Measurements from ENCODE around the gene RAB22A. TPM values are rescaled to one million over a fixed set of nuclear protein-coding genes. Genes with fewer than 3 reads are reported as not detected.

Gene RAB22A
- polyA plus RNA-seq, 2 of the 4 experiments (the other 2 are of a cell fraction) = 7.3 to 13.2 TPM

DNA sequence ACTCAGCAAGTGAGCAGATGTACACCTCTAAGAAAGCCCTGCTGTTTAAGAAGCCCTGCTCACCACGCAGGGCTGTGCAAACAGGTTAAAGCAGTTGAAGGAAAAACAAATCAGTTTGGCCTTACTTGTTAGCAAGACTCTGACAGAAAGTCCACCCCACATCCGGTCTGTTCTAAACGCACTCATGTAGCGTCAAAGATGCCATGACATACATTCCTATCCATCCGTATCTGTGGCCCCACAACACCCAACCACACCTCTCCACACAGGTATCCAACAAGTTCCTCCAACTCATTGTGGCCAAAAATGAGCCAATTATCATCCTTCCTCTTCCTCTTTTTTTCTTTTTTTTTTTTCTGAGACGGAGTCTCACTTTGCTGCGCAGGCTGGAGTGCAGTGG lies 22.8 kb upstream of the RAB22A start:
- H3K4me1 ChIP-seq = no peaks in the 10 kb centered on the region
- no peak overlapping the region for H3K4me3 ChIP-seq
- DNase-seq (ENCODE audit: low read depth in 1 of 2, low spot score in 1 of 2) (no peak), ATAC-seq (no peak), FAIRE-seq (no peak)
- H3K9me3 ChIP-seq = no peaks in the 10 kb centered on the region
- no peak overlapping the region for H3K4me2 ChIP-seq
- ChIA-PET CTCF (interaction anchor here (0.6 to 1.0 kb wide), 2 partner anchors 1210 to 1698 kb away, joined by 3 read pairs; no protein-coding TSS in a partner anchor), POLR2A (no interaction called here)
- WGBS (ENCODE audit: missing lambda C conversion rate) = 97% methylated on average over 7 of the region's 7 CpGs
- no peak overlapping the region for H3K27ac ChIP-seq
- TF ChIP-seq JUN (IDR thresholded peaks at IDR 0.05) (no peak), CHD4 (IDR thresholded peaks at IDR 0.05; ENCODE audit: borderline replicate concordance) (no peak), GATA3 (IDR thresholded peaks at IDR 0.05; ENCODE audit: borderline replicate concordance) (no peak), ZSCAN20 (CRISPR knock-in tag; IDR thresholded peaks at IDR 0.05) (no peak), RAD21 (conservative IDR thresholded peaks at IDR 0.05 in 1 of 2, IDR thresholded peaks at IDR 0.05 in 1 of 2) (no peak)
- TF ChIP-seq, protein P1, sequence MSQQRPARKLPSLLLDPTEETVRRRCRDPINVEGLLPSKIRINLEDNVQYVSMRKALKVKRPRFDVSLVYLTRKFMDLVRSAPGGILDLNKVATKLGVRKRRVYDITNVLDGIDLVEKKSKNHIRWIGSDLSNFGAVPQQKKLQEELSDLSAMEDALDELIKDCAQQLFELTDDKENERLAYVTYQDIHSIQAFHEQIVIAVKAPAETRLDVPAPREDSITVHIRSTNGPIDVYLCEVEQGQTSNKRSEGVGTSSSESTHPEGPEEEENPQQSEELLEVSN (IDR thresholded peaks at IDR 0.05; ENCODE audit: borderline replicate concordance, low read depth) = no peak

DNA sequence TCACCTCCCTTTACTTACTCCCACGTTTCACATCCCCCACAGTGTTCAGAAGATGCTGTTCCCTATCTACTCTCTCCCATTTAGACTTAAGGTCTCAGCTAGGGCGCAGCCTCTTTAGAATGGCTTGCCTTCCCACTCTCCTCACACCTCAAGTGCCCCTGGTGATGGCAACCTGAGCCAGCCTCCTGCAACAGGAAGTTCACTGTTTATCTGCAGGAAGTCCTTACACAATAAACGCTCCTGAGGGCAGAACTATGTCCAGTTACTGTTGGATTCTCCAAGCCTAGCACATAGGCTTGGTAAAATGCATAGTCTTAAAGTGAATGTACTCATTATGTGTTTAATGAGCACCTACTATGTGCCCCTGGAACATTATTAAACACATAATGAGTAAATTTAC lies 21.9 kb upstream of the RAB22A start:
- DNase-seq (ENCODE audit: low read depth in 1 of 2, low spot score in 1 of 2) (no peak), ATAC-seq (no peak), FAIRE-seq (no peak)
- POLR2A ChIA-PET = no interaction called here
- no peaks in the 10 kb centered on the region for H3K9me3 ChIP-seq
- H3K4me3 ChIP-seq = no peak overlapping the region
- WGBS (ENCODE audit: missing lambda C conversion rate) = 89% methylated on average over 3 of the region's 3 CpGs
- no peak overlapping the region for H3K4me2 ChIP-seq
- TF ChIP-seq PHF8 (IDR thresholded peaks at IDR 0.05; ENCODE audit: borderline replicate concordance, low read depth) (no peak), JUN (IDR thresholded peaks at IDR 0.05) (no peak), KDM5A (IDR thresholded peaks at IDR 0.05) (no peak), EHMT2 (IDR thresholded peaks at IDR 0.05; ENCODE audit: low read depth) (no peak), NR3C1 (IDR thresholded peaks at IDR 0.05) (no peak), CHD4 (IDR thresholded peaks at IDR 0.05; ENCODE audit: borderline replicate concordance) (no peak), JUNB (IDR thresholded peaks at IDR 0.05) (no peak), CBX8 (IDR thresholded peaks at IDR 0.05) (no peak), FOSL2 (IDR thresholded peaks at IDR 0.05) (no peak), FOSL2 (CRISPR knock-in tag; IDR thresholded peaks at IDR 0.05) (no peak), CEBPB (IDR thresholded peaks at IDR 0.05) (no peak), POLR2AphosphoS2 (conservative IDR thresholded peaks at IDR 0.05; ENCODE audit: low read length) (no peak)
- TF ChIP-seq, protein P2, sequence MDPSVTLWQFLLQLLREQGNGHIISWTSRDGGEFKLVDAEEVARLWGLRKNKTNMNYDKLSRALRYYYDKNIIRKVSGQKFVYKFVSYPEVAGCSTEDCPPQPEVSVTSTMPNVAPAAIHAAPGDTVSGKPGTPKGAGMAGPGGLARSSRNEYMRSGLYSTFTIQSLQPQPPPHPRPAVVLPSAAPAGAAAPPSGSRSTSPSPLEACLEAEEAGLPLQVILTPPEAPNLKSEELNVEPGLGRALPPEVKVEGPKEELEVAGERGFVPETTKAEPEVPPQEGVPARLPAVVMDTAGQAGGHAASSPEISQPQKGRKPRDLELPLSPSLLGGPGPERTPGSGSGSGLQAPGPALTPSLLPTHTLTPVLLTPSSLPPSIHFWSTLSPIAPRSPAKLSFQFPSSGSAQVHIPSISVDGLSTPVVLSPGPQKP (IDR thresholded peaks at IDR 0.05; ENCODE audit: low read depth, low read length) = no peak
- no peaks in the 10 kb centered on the region for H3K4me1 ChIP-seq
- no peak overlapping the region for H3K27ac ChIP-seq
- CTCF ChIA-PET = interaction anchor here (0.9 kb wide), 1 partner anchor 30 kb away, joined by 3 read pairs; no protein-coding TSS in a partner anchor

DNA sequence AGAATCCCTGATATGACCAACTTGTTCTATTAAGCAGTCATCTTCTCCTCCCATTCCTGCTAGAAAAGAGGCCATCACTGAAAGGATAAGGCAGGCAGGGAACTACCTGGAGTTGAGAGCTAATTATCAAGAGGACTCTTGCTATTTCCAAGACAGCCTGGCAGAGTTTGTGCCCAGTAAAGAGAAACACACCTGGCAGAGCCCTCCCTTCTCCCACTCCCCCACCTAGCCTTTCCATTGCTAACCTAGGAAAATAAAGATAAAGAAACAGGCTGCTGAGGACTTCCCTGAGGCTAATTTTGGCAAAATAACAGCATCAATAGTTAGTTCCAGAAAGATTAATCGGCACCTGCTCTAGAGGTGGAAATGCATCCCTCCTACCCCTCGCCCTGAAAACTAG lies 20.4 kb upstream of the RAB22A start:
- CTCF ChIA-PET = interaction anchor here (1.0 to 1.3 kb wide), 2 partner anchors 13 to 550 kb away, joined by 3 to 4 read pairs; no protein-coding TSS in a partner anchor
- WGBS (ENCODE audit: missing lambda C conversion rate) = 98% methylated on average over 2 of the region's 2 CpGs
- no peak overlapping the region for H3K27ac ChIP-seq
- no peaks in the 10 kb centered on the region for H3K4me1 ChIP-seq
- no peak overlapping the region for H3K4me3 ChIP-seq
- POLR2A ChIA-PET = no interaction called here
- ATAC-seq = no peak
- DNase-seq (ENCODE audit: low read depth in 1 of 2, low spot score in 1 of 2) = no peak
- FAIRE-seq = no peak
- TF ChIP-seq POLR2AphosphoS2 (conservative IDR thresholded peaks at IDR 0.05; ENCODE audit: low read length) = no peak
- TF ChIP-seq HOXB13 (CRISPR knock-in tag; IDR thresholded peaks at IDR 0.05; ENCODE audit: low read depth) = no peak
- no peak overlapping the region for H3K4me2 ChIP-seq
- no peaks in the 10 kb centered on the region for H3K9me3 ChIP-seq

DNA sequence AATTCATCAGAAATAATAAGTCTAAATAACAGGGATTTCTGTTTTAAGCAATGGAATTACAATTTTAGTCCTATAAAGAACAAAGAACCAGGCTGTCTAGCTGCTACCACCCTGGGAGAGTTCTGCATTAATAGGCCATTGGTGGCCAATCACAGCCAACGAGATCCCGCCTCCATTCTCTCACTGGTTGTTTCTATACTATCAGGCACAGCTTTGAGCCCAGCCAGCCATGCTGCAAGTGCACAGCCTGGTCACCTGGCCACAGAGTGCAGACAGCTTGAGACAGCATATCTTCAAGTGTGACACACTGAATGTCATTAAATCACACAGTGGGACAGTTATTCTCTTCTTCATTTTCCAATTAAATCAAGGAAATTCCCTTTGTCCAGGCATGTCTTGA lies 16.1 kb upstream of the RAB22A start:
- FAIRE-seq (no peak), DNase-seq (ENCODE audit: low read depth in 1 of 2, low spot score in 1 of 2) (peak in 1 of 2 experiments; percentile 18), ATAC-seq (peak; percentile 43 to 69; a peak in 3 of 6 replicates)
- H3K4me3 ChIP-seq = no peak overlapping the region
- CTCF ChIA-PET = interaction anchor here (1.2 kb wide), 1 partner anchor 56 kb away, joined by 4 read pairs; no protein-coding TSS in a partner anchor
- no peak for TF ChIP-seq CHD4 (IDR thresholded peaks at IDR 0.05; ENCODE audit: borderline replicate concordance)
- TF ChIP-seq EHF (CRISPR knock-in tag; IDR thresholded peaks at IDR 0.05) = no peak
- POLR2A ChIA-PET = no interaction called here
- no peak overlapping the region for H3K4me2 ChIP-seq
- 100% methylated on average over 2 of the region's 2 CpGs for WGBS (ENCODE audit: missing lambda C conversion rate)
- no peaks in the 10 kb centered on the region for H3K9me3 ChIP-seq
- H3K27ac ChIP-seq = no peak overlapping the region
- H3K4me1 ChIP-seq = no peaks in the 10 kb centered on the region
